ENCODE data around the gene NOSIP.

GRCh38 chr19:49536921-49537462 is 43.4 kb downstream of the NOSIP start:
- TF ChIP-seq EZH2 (IDR thresholded peaks at IDR 0.05), result no peak
- TF ChIP-seq CTCF (IDR thresholded peaks at IDR 0.05), result no peak

Data from neural progenitor cell (in vitro differentiated cells).